Activated naive CD4-positive, alpha-beta T cell treated with anti-CD3 and anti-CD28 coated beads, Interleukin-2, amount 50 U/mL, for 16 hours (primary cell): Measurements from ENCODE around the gene C19orf25.
A peak's percentile ranks its signal among the peaks of the same experiment; 100 is the strongest.
"Not testable (repeated sequence)": the region's sequence is repeated elsewhere in the genome, so short reads cannot be mapped to it uniquely, and the experiment has no call there.

Experiments
- DNase-seq: peaks from one replicate; pipeline ENCODE4 v3.0.0-alpha.2; 2020

Gene C19orf25

GRCh38 chr19:1511318-1512317 lies 32.6 kb upstream of the C19orf25 start:
- DNase-seq, result peak; percentile 13

- no peak for DNase-seq
Measured at GRCh38 chr19:1510807-1511206, 31.8 kb upstream of the C19orf25 start.

GRCh38 chr19:1510442-1510806 lies 31.4 kb upstream of the C19orf25 start:
- DNase-seq, result no peak

- DNase-seq, result no peak
Measured at GRCh38 chr19:1509602-1510441, 30.8 kb upstream of the C19orf25 start.

GRCh38 chr19:1508507-1508856 lies 29.5 kb upstream of the C19orf25 start:
- no peak for DNase-seq

- peak; percentile 92 for DNase-seq
Measured at GRCh38 chr19:1507763-1508506, 28.9 kb upstream of the C19orf25 start.

GRCh38 chr19:1507192-1507660 lies 28.2 kb upstream of the C19orf25 start:
- DNase-seq, result peak; percentile 10

- no peak for DNase-seq
Measured at GRCh38 chr19:1505991-1506881, 27.2 kb upstream of the C19orf25 start.

GRCh38 chr19:1505012-1505411 lies 26.0 kb upstream of the C19orf25 start:
- DNase-seq, result no peak

GRCh38 chr19:1503925-1504773 lies 25.1 kb upstream of the C19orf25 start:
- DNase-seq, result peak; percentile 9

GRCh38 chr19:1503089-1503924 lies 24.3 kb upstream of the C19orf25 start:
- DNase-seq, result peak; percentile 75

- DNase-seq, result no peak
Measured at GRCh38 chr19:1502433-1503088, 23.5 kb upstream of the C19orf25 start.

- DNase-seq, result no peak
Measured at GRCh38 chr19:1501200-1501595, 22.2 kb upstream of the C19orf25 start.

GRCh38 chr19:1499231-1499630 lies 20.2 kb upstream of the C19orf25 start:
- not testable (repeated sequence) for DNase-seq

- no peak for DNase-seq
Measured at GRCh38 chr19:1497578-1498235, 18.7 kb upstream of the C19orf25 start.

GRCh38 chr19:1496714-1497577 lies 17.9 kb upstream of the C19orf25 start:
- DNase-seq, result no peak

- DNase-seq, result no peak
Measured at GRCh38 chr19:1495799-1496713, 17.0 kb upstream of the C19orf25 start.
